Measurements from ENCODE around the gene PACRG. TPM values are rescaled to one million over a fixed set of nuclear protein-coding genes. Genes with fewer than 3 reads are reported as not detected.

PACRG gene
- total RNA-seq, 1 experiment from 2014 or later = 0.26 TPM

DNA sequence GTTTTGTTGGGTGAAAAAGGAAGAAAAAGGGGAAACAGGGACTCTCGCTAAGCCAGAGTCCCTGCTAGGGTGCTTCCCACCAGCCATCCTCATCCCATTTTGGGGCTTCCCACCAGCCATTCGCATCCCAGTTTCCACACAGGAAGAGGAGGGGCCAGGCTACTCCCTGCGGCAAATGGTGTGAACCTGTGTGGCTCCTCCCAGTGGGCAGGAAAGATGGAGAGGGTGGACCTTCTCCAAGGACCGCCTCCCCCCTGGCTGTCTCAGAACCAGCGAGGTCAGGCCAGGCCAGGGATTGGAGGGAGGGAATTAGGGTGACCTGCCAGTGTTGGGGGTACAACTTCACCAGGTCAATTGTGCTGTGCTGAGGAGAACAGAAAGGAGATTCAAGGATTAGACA, 326.9 kb downstream of the PACRG start:
- Histone ChIP-seq H4K8ac (replicated peaks; ENCODE audit: insufficient read length, low read depth, low read length) (no peak overlapping the region), H4K91ac (ENCODE audit: insufficient read length, low read depth, low read length) (no peak overlapping the region), H3K9me3 (ENCODE audit: control insufficient read depth, low read depth, low read length) (no peaks in the 10 kb centered on the region), H3K4me2 (ENCODE audit: insufficient read depth, insufficient read length, low read length) (no peak overlapping the region), H3K23ac (ENCODE audit: insufficient read length, low read depth, low read length) (no peak overlapping the region), H3T11ph (ENCODE audit: low read length) (no peak overlapping the region), H4K5ac (ENCODE audit: insufficient read length, low read depth, low read length) (no peak overlapping the region), H2BK5ac (ENCODE audit: insufficient read length, low read length) (no peak overlapping the region), H2BK120ac (ENCODE audit: low read depth, low read length, poor library complexity, severe bottlenecking) (no peak overlapping the region), H3K79me2 (ENCODE audit: insufficient read depth, low read length) (no peaks in the 10 kb centered on the region), H3K27me3 (ENCODE audit: insufficient read depth, low read length) (no peaks in the 10 kb centered on the region), H2BK15ac (ENCODE audit: low read depth, low read length) (no peak overlapping the region), H3K9ac (ENCODE audit: extremely low read depth, insufficient read length, low read length) (no peak overlapping the region), H2BK12ac (ENCODE audit: insufficient read length, low read depth, low read length) (no peak overlapping the region), H2BK20ac (ENCODE audit: low read depth, low read length, poor library complexity, severe bottlenecking) (no peak overlapping the region), H3K23me2 (ENCODE audit: insufficient read length, low read depth, low read length, poor library complexity, severe bottlenecking) (no peaks in the 10 kb centered on the region), H2AFZ (ENCODE audit: low read length) (no peak overlapping the region), H3K56ac (ENCODE audit: insufficient read length, low read depth, low read length) (no peak overlapping the region), H3K4ac (ENCODE audit: low read depth, low read length) (no peak overlapping the region), H3K79me1 (ENCODE audit: insufficient read depth, low read depth, low read length, poor library complexity, severe bottlenecking) (no peaks in the 10 kb centered on the region), H3K14ac (ENCODE audit: insufficient read depth, low read length) (no peak overlapping the region; the same call in 1 of the 2 replicates), H3K4me1 (ENCODE audit: insufficient read depth, low read length) (no peaks in the 10 kb centered on the region), H2AK5ac (ENCODE audit: insufficient read length, low read length) (no peak overlapping the region), H3K18ac (ENCODE audit: insufficient read length, low read depth, low read length) (no peak overlapping the region), H4K20me1 (ENCODE audit: control insufficient read depth, insufficient read depth, insufficient read length) (no peaks in the 10 kb centered on the region), H3K27ac (ENCODE audit: insufficient read length, low read depth, low read length) (no peak overlapping the region)
- H3K27me3 Mint-ChIP-seq (ENCODE audit: low read depth) = no peaks in the 10 kb centered on the region
- DNase-seq = no peak
- H3K4me3 Mint-ChIP-seq = no peak overlapping the region
- WGBS (ENCODE audit: extremely low coverage, insufficient read length, low lambda C conversion rate) = no CpG with 5 or more reads among the region's 5 CpGs
- no peaks in the 10 kb centered on the region for H3K4me1 Mint-ChIP-seq
- peaks cover 0 to 6% (median 5%) of the 10 kb centered on the region in 3 experiments; a peak in 4 of 7 replicates for H3K36me3 Mint-ChIP-seq (ENCODE audit: insufficient read depth in 1 of 3, low read depth in 3 of 3)
- H3K27ac Mint-ChIP-seq = no peak overlapping the region
- H3K9me3 Mint-ChIP-seq = peaks cover 9 to 14% of the 10 kb centered on the region in 2 experiments; a peak in 4 of 5 replicates
- TF ChIP-seq, protein P1, sequence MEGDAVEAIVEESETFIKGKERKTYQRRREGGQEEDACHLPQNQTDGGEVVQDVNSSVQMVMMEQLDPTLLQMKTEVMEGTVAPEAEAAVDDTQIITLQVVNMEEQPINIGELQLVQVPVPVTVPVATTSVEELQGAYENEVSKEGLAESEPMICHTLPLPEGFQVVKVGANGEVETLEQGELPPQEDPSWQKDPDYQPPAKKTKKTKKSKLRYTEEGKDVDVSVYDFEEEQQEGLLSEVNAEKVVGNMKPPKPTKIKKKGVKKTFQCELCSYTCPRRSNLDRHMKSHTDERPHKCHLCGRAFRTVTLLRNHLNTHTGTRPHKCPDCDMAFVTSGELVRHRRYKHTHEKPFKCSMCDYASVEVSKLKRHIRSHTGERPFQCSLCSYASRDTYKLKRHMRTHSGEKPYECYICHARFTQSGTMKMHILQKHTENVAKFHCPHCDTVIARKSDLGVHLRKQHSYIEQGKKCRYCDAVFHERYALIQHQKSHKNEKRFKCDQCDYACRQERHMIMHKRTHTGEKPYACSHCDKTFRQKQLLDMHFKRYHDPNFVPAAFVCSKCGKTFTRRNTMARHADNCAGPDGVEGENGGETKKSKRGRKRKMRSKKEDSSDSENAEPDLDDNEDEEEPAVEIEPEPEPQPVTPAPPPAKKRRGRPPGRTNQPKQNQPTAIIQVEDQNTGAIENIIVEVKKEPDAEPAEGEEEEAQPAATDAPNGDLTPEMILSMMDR (conservative IDR thresholded peaks at IDR 0.05) = no peak
